GM12878 (cell line): Measurements from ENCODE around the gene DNAJC22. TPM values are rescaled to one million over a fixed set of nuclear protein-coding genes. Genes with fewer than 3 reads are reported as not detected.

ENCODE experiments used
- ATAC-seq: fragments of 200-7000 bp; cut with Tn5 transposase; 3 replicates; pipeline ENCODE4 v1.9.1; 2020; ENCODE audit warnings: mild to moderate bottlenecking, moderate library complexity
- BruUV-seq: library from RNA; stranded (reverse); fragments of 400-500 nt; replicated peaks from 2 replicates; lab custom pipeline; 2021; lab: Mats Ljungman, UMichigan
- CTCF ChIA-PET: fragments of 300-600 bp; sonication (Branson Sonifier 250); formaldehyde crosslinking; extraction: SDS; loops from one replicate; lab custom pipeline; 2021; ENCODE audit warnings: inconsistent platforms; lab: Yijun Ruan, JAX
- POLR2A ChIA-PET: fragments of 350-600 bp; formaldehyde crosslinking; extraction: SDS; loops from one replicate; lab custom pipeline; 2021; ENCODE audit warnings: inconsistent platforms; lab: Charles Lee
- RAD21 ChIA-PET: fragments of 300-600 bp; sonication (Branson Sonifier 250); formaldehyde crosslinking; loops from one replicate; lab custom pipeline; 2023; ENCODE audit warnings: antibody characterized with exemption; ENCODE audit not compliant: unreplicated experiment; lab: Charles Lee
- SMC1A ChIA-PET: fragments of 300-600 bp; sonication (Branson Sonifier 250); formaldehyde crosslinking; loops from one replicate; lab custom pipeline; 2023; ENCODE audit not compliant: unreplicated experiment, uncharacterized antibody; lab: Charles Lee
- DNase-seq: peaks from one replicate; pipeline ENCODE4 v3.0.0-alpha.2; 2011; ENCODE audit warnings: low read depth, low spot score
- FAIRE-seq: peaks from 3 replicates; lab custom pipeline; 2011; peaks lifted over from hg19 to GRCh38; lab: Jason Lieb, UNC
- H2AFZ ChIP-seq: 2 replicates; pipeline ENCODE4 v1.6.0; 2011; ENCODE audit warnings: low read depth, low read length, control low read depth; ENCODE audit not compliant: control insufficient read depth
- H3K27ac ChIP-seq: 2 replicates; pipeline ENCODE4 v1.5.1; 2011; ENCODE audit warnings: control low read depth; ENCODE audit not compliant: control insufficient read depth, insufficient read depth
- H3K27me3 ChIP-seq, 2 experiments: replicated peaks in 1 of 2; 2 replicates each; pipeline versions ENCODE4 v1.6.0 to v1.6.1; 2011; ENCODE audit warnings: low read length in 1 of 2; ENCODE audit not compliant: control insufficient read depth in 2 of 2, insufficient read depth in 2 of 2
- H3K36me3 ChIP-seq, 2 experiments: 2 replicates each; pipeline ENCODE4 v1.5.1; 2011; ENCODE audit warnings: low read length in 1 of 2; ENCODE audit not compliant: control insufficient read depth in 2 of 2, insufficient read depth in 2 of 2
- H3K4me1 ChIP-seq: 2 replicates; pipeline ENCODE4 v1.6.1; 2011; ENCODE audit warnings: mild to moderate bottlenecking, low read length, moderate library complexity, mixed read lengths; ENCODE audit not compliant: control insufficient read depth, insufficient read depth
- H3K4me2 ChIP-seq: 2 replicates; pipeline ENCODE4 v1.6.0; 2011; ENCODE audit warnings: control low read depth; ENCODE audit not compliant: control insufficient read depth, insufficient read depth
- H3K4me3 ChIP-seq: fragments of 200-600 bp; sonication (generic); 2 replicates; pipeline ENCODE4 v1.5.1; 2016
- H3K79me2 ChIP-seq: 2 replicates; pipeline ENCODE4 v1.6.0; 2011; ENCODE audit warnings: low read length; ENCODE audit not compliant: control insufficient read depth, insufficient read depth
- H3K9ac ChIP-seq: 2 replicates; pipeline ENCODE4 v1.8.0; 2011; ENCODE audit warnings: low read length, control low read depth, mixed read lengths; ENCODE audit not compliant: control insufficient read depth, insufficient read depth
- H3K9me3 ChIP-seq: replicated peaks from 3 replicates; pipeline ENCODE4 v1.5.1; 2011; ENCODE audit warnings: mild to moderate bottlenecking, low read length; ENCODE audit not compliant: control insufficient read depth, insufficient read depth
- H4K20me1 ChIP-seq: 2 replicates; pipeline ENCODE4 v1.6.0; 2011; ENCODE audit not compliant: control insufficient read depth, insufficient read depth
- BACH1 ChIP-seq: fragments of 450-650 bp; IDR thresholded peaks from 2 replicates; pipeline ENCODE4 v1.6.1; 2017; ENCODE audit warnings: mild to moderate bottlenecking, borderline replicate concordance
- BCL11A ChIP-seq: IDR thresholded peaks from 2 replicates; pipeline ENCODE4 v1.6.1; 2011; ENCODE audit warnings: low read depth, low read length
- BHLHE40 ChIP-seq, 2 experiments: fragments of 450-650 bp in 1 of 2; IDR thresholded peaks; 2 replicates each; pipeline ENCODE4 v1.6.1; 2011 to 2017; ENCODE audit warnings: low read depth in 2 of 2, borderline replicate concordance in 1 of 2, improper control_type of control experiment in 1 of 2, low read length in 1 of 2, mild to moderate bottlenecking in 1 of 2
- CBFB ChIP-seq: IDR thresholded peaks from 2 replicates; pipeline ENCODE4 v1.6.1; 2016; ENCODE audit warnings: antibody characterized with exemption, low read depth
- FOXK2 ChIP-seq: fragments of 450-650 bp; IDR thresholded peaks from 2 replicates; pipeline ENCODE4 v1.6.1; 2017; ENCODE audit warnings: mild to moderate bottlenecking, moderate library complexity
- HDAC2 ChIP-seq: fragments of 200-600 bp; sonication (generic); IDR thresholded peaks from 2 replicates; pipeline ENCODE4 v1.6.1; 2017
- IKZF1 ChIP-seq: fragments of 450-650 bp; conservative IDR thresholded peaks from 2 replicates; pipeline ENCODE4 v1.6.1; 2017; ENCODE audit warnings: antibody characterized with exemption, mild to moderate bottlenecking
- IRF3 ChIP-seq: fragments of 450-650 bp; IDR thresholded peaks from 2 replicates; pipeline ENCODE4 v1.6.1; 2014; ENCODE audit warnings: mild to moderate bottlenecking
- MEF2B ChIP-seq: fragments of 450-650 bp; IDR thresholded peaks from 2 replicates; pipeline ENCODE4 v1.6.1; 2018; ENCODE audit warnings: mild to moderate bottlenecking, moderate library complexity; ENCODE audit not compliant: partially characterized antibody, poor library complexity, severe bottlenecking
- NKRF ChIP-seq: fragments of 450-650 bp; conservative IDR thresholded peaks from 2 replicates; pipeline ENCODE4 v1.6.1; 2017; ENCODE audit warnings: mild to moderate bottlenecking, moderate library complexity
- PAX5 ChIP-seq: IDR thresholded peaks from 2 replicates; pipeline ENCODE4 v1.6.1; 2011; ENCODE audit warnings: low read depth, low read length, borderline replicate concordance
- POLR2AphosphoS2 ChIP-seq: IDR thresholded peaks from 2 replicates; pipeline ENCODE4 v1.6.1; 2011; ENCODE audit warnings: low read depth, mild to moderate bottlenecking, low read length, improper control_type of control experiment, moderate library complexity
- RB1 ChIP-seq: fragments of 450-650 bp; formaldehyde crosslinking; IDR thresholded peaks from 2 replicates; pipeline ENCODE4 v1.6.1; 2017; ENCODE audit warnings: mild to moderate bottlenecking, borderline replicate concordance
- TBL1XR1 ChIP-seq: IDR thresholded peaks from 2 replicates; pipeline ENCODE4 v1.6.1; 2012; ENCODE audit warnings: low read depth, low read length, improper control_type of control experiment
- TCF7 ChIP-seq: IDR thresholded peaks from 2 replicates; pipeline ENCODE4 v1.6.1; 2014; ENCODE audit warnings: antibody characterized with exemption, borderline replicate concordance
- ZBTB33 ChIP-seq: fragments of 450-650 bp; IDR thresholded peaks from 2 replicates; pipeline ENCODE4 v1.6.1; 2017; ENCODE audit warnings: mild to moderate bottlenecking
- ZNF592 ChIP-seq: fragments of 450-650 bp; IDR thresholded peaks from 2 replicates; pipeline ENCODE4 v1.6.1; 2017; ENCODE audit warnings: mild to moderate bottlenecking, moderate library complexity
- WGBS: methylation state at CpG from one replicate; pipeline ENCODE4 v1.1.6; 2016; ENCODE audit warnings: low lambda C conversion rate; ENCODE audit not compliant: insufficient replicate concordance, insufficient coverage; ENCODE audit errors: missing lambda C conversion rate; 5-methylcytosine and 5-hydroxymethylcytosine counted together
- in situ Hi-C: fragments of 300-500 bp; cut with MboI; formaldehyde crosslinking; loops from 9 replicates; pipeline ENCODE4 v1.14.3; 2018; ENCODE audit warnings: mixed read lengths
- intact Hi-C: fragments of 100-400 bp; cut with micrococcal nuclease; formaldehyde crosslinking; loops from one replicate; pipeline ENCODE4 v1.14.2; 2022; ENCODE audit not compliant: unreplicated experiment
- polyA plus RNA-seq, 11 experiments: library from polyadenylated mRNA; depleted of rRNA in 4 of 11; unstranded in 6 of 11; stranded (reverse) in 5 of 11; fragments of >200 nt; fragmentation: Nextera tagmentation in 4 of 11; fragmentation: Illumina TruSeq in 1 of 11; extraction: Ambion mirVana in 4 of 11; extraction: Trizol in 1 of 11; gene quantifications; 1 replicate in 1 of 11; 2 replicates in 10 of 11; pipeline versions ENCODE4 v1.2.1 to v1.2.3, GENCODE V29; 2011 to 2016; ENCODE audit warnings: inconsistent platforms in 2 of 11, missing spikeins in 2 of 11, low read depth in 1 of 11
- total RNA-seq, 4 experiments: library from RNA; depleted of rRNA in 3 of 4; stranded (reverse); fragments of >200 nt in 3 of 4; fragmentation: Illumina TruSeq in 1 of 4; extraction: Trizol in 1 of 4; gene quantifications; 2 replicates each; pipeline versions ENCODE4 v1.2.1 to v1.2.3, GENCODE V29; 2013 to 2021

Gene DNAJC22
- total and polyA plus RNA-seq, 10 of the 15 experiments (the other 5 are each of a cell fraction or from before 2014, with no cell fraction given): 0.06 to 0.61 (median 0.13) TPM; not detected in 3

- CTCF ChIA-PET: no interaction called here
- no peak overlapping the region for H3K9ac ChIP-seq
- no peak overlapping the region for H3K4me2 ChIP-seq
- peaks cover 4% of the 10 kb centered on the region for H3K4me1 ChIP-seq
- WGBS: 100% methylated on average over 2 of the region's 2 CpGs
- H4K20me1 ChIP-seq: no peaks in the 10 kb centered on the region
- in situ Hi-C loops: no loop called here
- RAD21 ChIA-PET: no interaction called here
- no peak overlapping the region for H2AFZ ChIP-seq
- H3K79me2 ChIP-seq: peaks cover 10% of the 10 kb centered on the region
- intact Hi-C loops: no loop called here
- SMC1A ChIA-PET: no interaction called here
- H3K4me3 ChIP-seq: no peak overlapping the region
- POLR2A ChIA-PET: interaction anchor here (0.7 kb wide), 1 partner anchor 15 kb away, joined by 4 read pairs; no protein-coding TSS in a partner anchor
- H3K9me3 ChIP-seq: no peaks in the 10 kb centered on the region
- no peak overlapping the region for H3K27ac ChIP-seq
- FAIRE-seq (no peak), ATAC-seq (no peak), DNase-seq (no peak)
- H3K36me3 ChIP-seq: peaks cover 7 to 16% of the 10 kb centered on the region in 2 experiments; a peak in 3 of 4 replicates
- no TSS peak for BruUV-seq
- no peaks in the 10 kb centered on the region for H3K27me3 ChIP-seq
- no peak for TF ChIP-seq ZBTB33
- TF ChIP-seq NKRF: no peak
- no peak for TF ChIP-seq BCL11A
- no peak for TF ChIP-seq POLR2AphosphoS2
- TF ChIP-seq IKZF1: no peak
- no peak for TF ChIP-seq BACH1
- no peak for TF ChIP-seq RB1
- TF ChIP-seq HDAC2: no peak
- no peak for TF ChIP-seq TCF7
- no peak for TF ChIP-seq TBL1XR1
- no peak for TF ChIP-seq IRF3
- no peak for TF ChIP-seq CBFB
- no peak for TF ChIP-seq PAX5
- no peak for TF ChIP-seq ZNF592
- TF ChIP-seq MEF2B: no peak
- TF ChIP-seq FOXK2: no peak
- TF ChIP-seq BHLHE40 (IDR thresholded peaks at IDR 0.05; ENCODE audit: borderline replicate concordance in 1 of 2, low read depth in 2 of 2, low read length in 1 of 2): no peak
Observed at GRCh38 chr12:49327887-49328286, 18.8 kb upstream of the DNAJC22 start.
